Fibroblast of peridontal ligament (primary cell): ENCODE data around the gene ABHD2.
"Not testable (repeated sequence)": the region's sequence is repeated elsewhere in the genome, so short reads cannot be mapped to it uniquely, and the experiment has no call there.

Source experiments
- DNase-seq: peaks from one replicate; pipeline ENCODE4 v3.0.0-alpha.2; 2010; ENCODE audit errors: extremely low read depth

ABHD2 gene

DNA sequence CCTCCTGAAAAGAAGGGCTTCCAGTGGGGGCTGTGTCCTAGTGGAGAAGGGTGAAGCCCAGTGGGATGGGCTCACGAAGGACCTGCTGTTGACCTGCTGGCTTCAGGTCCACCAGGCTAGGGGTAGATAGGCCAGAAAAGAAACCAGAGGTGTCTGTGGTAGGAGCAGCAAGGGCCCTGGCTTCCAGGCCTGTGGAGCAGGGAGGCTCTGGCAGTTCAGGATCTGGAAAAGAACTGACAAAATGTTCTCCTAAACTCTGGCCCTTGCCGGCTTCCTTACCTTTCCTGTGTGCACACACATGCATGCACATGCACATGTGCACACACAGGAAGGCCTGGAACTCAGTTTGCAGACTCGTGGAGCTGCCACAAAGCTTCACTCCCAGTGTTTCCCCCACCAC, 49.7 kb downstream of the ABHD2 start:
- no peak for DNase-seq

DNA sequence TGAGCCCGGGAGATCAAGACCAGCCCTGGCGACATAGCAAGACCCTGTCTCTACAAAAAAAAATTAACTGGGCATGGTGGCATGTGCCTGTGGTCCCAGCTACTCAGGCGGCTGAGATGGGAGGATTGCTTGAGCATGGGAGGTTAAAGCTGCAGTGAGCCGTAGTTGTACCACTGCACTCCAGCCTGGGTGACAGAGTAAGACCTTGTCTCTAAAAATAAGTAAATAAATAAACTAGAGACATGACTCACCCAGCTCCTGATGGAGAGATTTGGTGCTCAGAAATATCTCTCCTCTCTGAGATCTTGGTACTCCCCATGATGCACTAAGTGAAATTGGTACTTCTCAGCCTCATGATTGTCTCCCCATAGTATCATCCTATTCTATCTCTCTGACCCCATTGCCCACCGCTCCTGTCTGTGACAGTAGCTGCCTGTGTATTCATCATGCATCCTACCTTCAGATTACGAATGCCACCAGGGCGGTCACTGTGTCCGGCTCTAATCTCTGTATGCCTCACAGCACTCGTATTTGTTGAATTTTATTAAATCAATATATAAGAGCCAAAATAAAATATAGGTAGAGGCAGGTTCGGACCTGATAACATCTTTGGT, 50.9 kb downstream of the ABHD2 start:
- peak; percentile 22 for DNase-seq

DNA sequence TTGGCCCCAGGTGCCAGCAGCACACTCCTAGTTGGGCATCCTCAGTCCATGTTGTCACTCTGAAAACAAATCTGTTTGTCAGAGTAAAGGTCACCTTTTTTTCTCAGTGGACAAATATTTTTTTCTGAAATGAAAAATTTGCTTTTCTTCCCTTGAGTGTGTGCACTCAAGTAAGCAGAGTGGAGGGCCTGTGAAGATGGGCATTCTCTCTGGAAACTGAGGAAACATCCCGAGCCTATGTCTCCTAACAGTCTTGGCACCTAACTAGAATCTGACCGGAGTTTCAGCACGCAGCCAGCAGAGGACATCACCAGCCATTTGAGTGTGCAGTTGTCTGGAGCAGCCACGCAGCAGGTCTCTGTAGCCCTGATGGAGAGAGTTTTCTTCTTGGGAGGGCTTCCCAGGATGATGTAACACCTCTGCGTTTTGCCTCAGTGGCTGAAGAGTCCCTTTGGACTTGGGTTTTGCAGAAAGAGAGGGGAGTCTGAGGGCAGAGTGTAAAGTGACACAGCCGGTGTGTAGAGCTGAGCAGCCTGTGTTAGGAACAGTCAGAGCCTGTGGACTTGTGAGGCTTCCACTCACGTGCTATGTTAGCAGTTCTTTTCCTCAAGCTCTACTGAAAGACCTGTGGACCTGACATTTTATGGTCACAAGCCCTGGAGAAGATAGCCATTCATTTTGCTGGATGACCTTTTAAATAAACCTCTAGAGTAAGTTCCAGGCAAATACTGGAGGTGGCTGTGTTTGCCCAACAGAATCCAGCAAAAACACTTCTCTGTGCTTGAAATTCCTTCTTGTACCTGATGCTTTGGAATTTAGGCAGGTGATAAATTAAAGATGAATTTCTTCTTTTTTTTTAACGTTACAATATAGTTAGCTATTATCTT, 51.6 kb downstream of the ABHD2 start:
- peak; percentile 41 for DNase-seq

DNA sequence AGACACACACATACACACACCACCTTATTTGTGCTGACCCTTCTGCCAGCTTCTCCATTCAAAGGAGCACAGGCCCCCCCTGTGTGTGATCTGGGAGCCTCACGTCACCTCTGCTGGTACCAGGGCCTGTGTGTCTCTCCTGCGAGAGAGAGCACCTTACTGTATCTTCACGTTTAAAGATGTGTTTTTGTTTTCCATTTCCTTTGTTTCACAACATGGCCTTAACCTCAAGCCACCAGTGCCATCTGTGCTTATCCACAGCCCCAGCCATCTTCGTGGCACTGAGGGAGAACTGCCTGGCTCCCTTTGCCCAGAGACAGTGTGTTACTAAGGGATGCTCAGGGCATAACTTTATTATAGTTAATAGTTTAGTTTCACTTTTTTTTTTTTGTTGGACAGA, 52.3 kb downstream of the ABHD2 start:
- DNase-seq: no peak

DNA sequence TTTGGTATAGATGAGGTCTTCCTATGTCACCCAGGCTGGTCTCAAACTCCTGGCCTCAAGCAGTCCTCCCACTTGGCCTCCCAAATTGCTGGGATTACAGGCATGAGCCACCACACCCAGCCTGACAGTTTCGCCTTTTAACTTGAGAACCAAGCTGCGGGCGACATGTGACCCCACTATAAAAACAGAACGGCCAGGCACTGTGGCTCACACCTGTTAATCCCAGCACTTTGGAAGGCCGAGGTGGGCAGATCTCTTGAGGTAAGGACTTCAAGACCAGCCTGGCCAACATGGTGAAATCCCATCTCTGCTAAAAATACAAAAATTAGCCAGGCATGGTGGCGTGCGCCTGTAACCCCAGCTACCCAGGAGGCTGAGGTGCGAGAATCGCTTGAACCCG, 52.9 kb downstream of the ABHD2 start:
- not testable (repeated sequence) for DNase-seq

DNA sequence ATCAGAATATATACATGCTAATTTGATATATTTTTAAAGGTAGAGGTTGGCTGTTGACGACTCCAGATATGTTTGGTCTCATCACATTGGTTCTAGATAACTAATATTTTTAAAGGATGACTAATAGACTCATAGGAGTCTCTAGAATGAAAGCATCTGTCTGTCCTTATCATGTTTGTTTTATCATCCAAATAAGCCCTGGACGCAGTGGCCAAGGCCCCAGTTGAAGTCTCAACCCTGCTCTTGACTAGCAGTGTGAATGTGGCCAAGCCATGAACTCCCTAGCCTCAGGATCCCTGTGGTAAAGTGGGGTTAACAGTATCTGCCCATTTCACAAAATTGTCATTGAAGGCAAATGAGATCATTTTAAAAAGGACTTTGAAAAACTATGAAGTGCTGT, 53.6 kb downstream of the ABHD2 start:
- DNase-seq: no peak

DNA sequence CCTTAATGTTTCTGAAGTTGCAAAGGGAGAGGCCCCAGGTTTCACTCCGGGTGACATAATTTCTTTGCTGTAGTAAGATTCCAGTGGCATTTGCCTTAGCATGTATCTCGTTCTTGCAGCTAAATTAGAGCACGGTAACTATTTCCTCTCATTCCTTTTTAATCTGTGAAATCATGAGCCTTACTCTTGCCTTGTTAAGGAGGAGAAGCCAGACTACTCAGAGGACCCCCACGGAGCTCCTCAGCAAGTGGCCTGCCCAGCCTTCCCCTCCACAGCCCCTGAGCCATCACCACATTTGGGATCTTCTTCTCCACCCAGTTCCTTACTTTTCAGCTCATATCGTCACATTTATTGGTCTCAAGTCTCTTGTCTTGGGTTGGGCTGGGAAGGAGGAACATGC, 54.2 kb downstream of the ABHD2 start:
- no peak for DNase-seq

DNA sequence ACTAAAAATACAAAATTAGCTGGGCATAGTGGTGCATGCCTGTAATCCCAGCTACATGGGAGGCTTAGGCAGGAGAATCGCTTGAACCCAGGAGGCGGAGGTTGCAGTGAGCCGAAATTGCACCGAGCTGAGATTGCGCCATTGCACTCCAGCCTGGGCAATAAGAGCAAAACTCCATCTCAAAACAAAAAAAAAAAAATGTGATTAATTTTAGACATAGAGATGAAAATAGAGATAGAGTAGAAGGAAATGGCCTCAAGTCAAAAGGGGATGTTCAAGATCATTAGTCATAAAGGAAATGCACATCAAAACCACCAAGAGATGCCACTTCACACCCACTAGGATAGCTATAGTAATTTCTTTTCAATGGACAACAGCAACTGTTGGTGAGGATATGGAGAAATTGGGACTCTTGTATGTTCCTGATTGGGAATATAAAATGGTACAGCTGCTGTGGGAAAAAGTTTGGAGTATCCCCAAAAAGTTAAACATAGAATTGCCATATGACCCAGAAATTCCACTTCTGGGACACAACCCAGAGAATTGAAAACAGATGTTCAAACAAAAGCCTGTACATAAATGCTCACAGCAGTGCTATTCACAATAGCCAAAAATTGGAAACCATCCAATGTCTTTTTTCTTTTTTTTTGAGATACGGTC, 55.4 kb downstream of the ABHD2 start:
- DNase-seq: peak; percentile 99

DNA sequence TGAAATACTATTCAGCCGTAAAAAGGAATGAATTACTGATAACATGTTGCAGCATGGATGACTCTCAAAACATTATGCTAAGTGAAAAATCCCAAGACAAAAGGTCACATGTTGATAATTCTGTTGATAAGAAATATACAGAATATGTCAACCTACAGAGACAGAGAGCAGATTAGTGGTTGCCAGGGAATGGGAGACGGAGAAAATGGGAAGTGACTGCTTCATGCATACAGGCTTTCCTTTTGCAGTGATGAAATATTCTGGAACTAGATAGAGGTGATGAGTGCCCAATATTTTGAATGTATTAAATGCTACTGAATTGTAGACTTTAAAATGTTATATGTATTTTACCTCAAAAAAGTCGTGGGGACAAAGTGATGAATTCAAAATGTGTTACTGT, 56.2 kb downstream of the ABHD2 start:
- DNase-seq: no peak

DNA sequence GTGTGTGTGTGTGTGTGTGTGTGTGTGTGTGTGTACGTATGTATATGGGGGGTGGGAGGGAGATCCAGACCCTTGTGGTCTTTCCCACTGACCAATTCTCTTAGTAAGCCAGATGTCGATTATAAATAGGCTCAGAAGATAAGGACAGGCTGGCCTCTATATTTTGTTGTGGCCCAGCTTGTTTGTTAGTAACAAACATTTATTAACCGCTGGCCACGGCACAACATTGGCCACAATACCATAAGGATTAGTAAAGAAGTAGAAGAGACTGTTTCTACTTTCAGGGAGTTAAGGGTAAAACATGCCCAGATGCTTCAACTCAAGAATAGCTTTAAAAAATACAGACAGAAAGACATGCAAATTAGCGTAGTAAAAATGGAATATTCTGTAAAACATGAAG, 58.1 kb downstream of the ABHD2 start:
- DNase-seq: no peak

DNA sequence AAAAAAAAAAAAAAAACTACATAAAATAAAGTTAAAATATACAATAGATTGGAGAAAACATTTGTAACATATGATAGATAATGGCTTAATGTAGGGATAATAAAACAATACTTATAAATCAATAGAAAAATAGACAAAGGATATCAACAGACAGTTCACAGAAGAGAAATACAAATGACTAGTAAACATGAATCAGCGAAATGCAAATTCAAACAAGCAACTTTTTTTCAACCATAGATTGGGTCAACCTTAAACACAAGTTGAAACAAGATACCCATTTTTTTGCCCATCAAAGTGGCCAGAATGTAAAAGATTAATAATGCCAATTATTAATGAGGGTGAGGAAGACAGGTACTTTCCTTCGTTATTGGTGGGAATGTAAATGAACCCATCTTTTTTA, 59.9 kb downstream of the ABHD2 start:
- DNase-seq: no peak

DNA sequence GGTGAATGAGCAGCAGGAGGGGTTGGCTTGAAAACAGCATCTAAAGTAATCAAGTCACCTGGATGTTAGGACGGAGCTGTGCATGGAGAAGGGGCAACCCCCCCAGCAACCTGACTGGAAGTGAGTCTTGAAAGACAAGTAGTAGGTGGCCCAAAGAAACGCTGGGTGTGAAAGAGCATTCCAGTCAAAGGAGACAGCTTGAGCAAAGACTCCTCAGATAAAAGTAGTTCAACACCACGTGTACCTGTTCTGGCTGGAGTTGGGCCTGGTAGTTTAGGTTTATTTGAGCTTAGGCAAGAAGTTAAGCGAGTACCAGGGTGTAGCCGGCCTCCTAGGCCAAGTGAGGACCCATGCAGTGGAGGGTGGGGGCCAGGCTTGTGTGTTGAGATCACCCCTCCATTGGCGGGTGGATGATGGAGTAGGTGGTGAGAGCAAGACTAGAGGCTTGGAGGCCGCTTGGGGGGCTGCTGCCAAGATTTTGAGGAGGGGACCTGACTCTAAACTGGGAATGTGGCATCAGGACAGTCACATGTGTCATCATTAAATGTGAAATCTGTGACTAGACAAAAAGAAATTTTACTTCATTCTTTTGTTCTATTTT, 61.3 kb downstream of the ABHD2 start:
- no peak for DNase-seq

DNA sequence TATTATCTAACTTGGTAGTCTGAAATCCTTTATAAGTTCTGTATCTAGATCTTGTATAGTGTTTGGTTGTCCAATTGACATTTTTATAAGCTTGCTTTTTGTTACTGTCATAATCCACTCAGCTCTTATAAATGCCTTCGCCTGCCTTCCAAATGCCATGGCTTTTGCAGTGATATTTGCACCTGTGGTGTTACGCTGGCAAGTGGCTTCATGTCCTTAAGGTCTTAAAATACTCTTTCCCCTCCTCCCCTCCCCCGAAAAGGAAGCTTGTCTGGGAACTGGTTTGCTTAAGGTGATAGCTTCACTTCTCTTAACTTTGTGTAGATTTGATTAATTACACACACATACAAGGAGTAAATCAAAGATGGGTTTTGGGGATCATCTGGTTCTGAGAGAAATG, 62.0 kb downstream of the ABHD2 start:
- no peak for DNase-seq

DNA sequence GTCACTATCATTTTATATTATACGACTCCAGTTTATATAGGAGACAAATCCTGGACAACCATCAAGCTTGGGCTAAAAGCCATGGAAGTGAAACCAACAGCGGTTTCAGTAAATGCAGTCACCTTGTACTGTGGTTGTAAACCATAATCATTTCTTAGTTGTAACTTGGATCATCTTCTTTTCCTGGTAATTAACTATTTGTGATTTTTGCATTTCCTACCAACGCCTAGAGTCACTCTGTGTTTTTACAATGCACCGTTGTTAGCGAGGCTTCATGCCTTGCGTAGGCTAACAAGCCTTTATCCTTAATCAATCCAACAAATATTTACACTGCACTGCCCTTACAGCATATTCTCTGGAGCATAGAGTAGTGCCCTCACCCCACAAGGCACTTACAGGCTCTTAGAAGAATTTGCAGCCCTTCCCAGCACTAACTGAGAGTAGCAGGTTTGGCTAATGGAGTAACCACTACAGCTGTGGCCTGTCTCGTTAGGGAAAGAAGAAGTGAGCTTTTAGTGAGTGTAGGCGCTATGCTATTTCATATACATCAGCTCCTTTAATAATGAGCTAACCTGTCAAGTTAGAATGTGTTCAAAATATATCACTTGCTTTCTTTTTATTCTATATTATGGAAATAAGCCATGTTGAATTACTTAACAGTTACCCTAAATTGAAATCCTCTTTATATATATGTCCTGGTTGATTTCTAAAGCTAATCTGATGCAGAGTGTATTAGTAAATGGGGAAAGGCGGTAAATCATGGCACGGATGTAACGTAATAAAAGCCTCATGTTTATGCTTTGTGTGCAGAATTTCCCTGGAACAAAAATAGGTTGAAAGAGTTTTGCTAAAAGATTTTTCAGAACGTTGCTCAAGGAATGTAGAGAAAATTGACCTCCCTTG, 62.8 kb downstream of the ABHD2 start:
- DNase-seq: peak; percentile 34

DNA sequence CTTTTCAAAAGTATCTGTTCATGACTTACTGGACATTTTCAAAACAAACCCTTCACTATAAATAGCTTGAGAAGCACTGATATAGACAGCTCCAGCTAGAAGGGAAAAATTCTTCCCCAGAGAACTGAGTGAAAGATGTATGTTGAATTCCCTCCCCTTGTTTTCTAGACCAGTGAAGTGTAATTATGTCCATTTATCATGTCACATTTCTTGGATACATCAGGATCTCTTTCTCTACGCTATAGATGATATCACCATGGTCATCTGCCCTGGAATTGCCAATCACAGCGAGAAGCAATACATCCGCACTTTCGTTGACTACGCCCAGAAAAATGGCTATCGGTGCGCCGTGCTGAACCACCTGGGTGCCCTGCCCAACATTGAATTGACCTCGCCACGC, 66.9 kb downstream of the ABHD2 start:
- no peak for DNase-seq

DNA sequence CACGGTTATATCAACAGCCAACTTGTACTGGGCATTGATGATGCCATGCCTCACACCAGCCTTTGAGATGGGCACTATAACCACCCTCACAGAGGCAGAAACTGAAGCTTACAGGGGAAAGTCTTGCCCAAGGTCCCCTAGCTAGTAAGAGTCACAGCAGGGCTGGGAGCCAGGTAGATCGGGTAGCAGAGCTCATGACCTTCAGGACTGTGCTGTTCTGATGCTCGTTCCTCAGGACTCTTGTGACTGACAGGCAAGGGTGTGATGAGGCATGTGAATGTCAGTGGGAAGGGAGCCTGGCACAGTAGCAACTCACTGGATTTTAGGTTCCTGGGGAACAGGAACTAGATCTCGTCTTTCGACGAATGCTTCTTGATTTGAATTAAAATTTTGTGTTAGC, 67.4 kb downstream of the ABHD2 start:
- no peak for DNase-seq

DNA sequence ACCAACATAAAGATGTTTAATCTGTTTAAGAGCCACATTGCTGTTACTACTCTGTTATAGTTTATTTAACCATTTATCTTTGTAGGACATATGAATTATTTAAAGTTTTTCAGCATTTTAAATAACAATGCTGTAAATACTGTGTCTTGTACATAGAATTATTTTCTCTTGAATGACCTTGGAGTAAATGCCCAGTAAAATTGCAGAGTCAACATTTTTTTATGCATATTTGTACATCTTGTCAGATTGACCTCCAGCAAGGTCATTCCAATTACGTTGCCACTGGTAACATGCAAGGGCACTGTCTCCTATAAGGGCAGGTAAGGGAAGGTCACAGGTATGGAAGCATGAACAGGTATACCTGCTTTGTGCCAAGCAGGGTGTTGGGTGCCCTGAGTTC, 68.8 kb downstream of the ABHD2 start:
- DNase-seq: no peak

DNA sequence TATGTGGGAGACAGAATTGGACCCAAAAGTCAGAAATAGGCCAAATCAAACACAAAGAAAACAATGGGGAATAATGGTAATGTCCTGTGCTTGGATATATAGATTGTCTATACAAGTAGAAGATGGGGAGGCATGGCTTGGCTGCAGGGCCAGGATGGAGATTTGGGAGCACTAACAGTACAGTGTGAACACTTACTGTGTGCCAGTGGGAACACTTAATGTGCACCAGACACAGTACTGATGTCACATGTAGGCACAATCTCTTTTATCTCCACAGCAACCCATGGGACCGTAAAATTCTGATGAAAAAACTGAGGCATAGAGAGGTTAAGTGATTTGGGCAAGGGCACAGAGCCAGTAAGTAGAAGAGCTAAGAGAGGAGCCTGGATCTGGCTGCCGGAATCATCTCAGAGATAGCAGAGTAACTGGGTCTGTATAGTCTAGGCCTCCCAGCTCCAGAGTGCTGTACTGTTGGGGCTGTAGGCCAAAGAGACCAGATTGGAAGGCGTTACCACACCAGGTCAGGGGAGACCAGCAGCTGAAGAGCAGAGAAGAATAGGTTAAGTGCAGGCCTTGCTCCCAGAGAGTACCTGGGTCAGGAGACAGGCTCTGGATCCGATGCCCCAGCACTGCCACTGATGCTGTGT, 69.8 kb downstream of the ABHD2 start:
- no peak for DNase-seq

DNA sequence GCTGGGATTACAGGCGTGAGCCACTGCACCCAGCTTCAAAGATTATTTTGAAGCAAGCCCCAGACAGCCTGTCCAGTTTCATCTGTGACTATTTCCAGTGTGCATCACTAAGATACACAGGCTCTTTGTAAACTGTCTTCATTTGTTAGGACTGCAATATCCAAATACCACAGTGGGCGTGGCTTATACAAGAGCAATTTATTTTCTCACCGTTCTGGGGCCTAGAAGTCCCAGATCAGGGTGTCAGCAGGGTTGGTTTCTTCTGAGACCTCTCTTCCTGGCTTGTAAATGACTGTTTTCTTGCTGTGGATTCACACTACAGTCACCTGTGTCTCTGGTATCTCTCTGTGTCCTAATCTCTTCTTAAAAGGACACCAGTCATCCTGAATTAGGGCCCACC, 73.4 kb downstream of the ABHD2 start:
- no peak for DNase-seq

DNA sequence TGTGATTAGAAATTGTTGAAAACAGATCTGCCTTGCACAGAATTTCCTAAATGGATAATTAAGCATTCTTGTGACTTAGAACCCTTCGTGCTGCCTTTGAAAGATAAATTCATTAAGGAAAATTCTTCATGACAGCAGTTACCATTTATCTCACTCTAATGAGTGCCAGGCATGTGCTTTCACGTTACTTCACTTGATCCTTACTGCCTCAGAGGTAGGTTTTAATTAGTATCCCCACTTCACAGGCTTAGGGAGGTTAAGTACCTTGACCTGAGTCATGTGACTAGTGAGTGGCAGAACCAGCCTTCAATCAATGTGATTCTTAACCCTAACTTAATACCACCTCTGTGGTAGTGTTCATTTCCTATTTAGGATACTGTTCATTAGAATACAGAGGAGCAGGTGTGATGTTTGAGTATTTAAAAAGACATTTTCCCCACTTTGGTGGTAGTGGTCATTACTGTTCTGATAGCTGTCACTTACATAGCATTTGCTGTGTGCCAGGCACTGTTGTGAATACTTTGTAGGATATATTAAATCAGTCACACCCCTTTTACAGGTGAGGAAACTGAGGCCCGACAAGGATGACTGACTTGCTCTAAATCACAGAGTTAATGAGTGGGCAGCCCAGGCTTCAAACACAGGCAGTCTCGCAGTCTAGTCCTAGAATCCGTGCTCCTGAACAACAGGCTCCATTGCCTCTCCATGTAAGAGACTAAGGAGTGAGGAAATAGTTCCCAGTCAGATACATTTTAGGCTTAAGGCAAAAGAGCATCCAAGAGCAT, 75.2 kb downstream of the ABHD2 start:
- no peak for DNase-seq
